Measurements from ENCODE around the gene COL16A1.
A peak's percentile ranks its signal among the peaks of the same experiment; 100 is the strongest.

The COL16A1 gene

DNA sequence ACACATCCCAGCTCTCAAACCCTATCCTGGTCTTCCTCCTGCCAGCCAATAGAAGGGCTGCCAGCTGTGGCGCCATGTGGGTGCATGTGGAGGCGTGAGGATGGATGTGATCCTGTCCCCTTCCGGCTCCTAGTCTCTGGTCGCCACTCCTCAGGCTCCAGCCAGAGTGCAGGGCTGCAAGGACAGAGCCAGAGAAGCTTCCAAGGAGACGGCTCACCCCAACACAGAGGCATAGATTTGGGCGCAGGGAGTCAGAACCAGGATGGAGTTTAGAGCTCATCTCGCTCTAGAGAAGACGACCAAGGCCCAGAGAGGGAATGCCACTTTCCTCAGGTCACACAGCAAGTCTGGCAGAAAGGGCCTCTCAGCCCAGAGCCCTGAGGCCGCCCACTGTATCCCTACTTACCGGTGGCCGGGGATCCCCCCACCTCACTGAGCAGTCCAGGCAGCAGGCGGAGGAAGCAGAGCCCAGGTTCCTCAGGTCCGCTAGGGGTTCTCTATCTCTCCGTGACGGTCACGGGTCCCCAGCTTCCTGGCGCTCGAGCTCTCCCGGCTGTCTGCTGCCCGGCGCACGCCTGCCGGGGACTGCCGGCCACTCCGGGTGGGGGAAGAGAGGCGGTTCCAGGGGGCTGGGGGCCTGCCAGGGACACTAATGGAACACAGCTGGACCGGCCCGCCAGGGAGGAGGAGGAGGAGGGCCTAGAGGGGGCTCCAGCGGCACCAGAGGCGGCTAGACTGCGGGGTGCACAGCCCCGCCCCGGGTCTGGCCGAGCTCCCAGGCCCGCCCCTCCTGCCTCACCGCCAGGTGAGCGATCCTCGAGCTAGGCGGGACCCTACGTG lies at the start of gene COL16A1:
COL16A1 (minus strand) TSS at position 587 of the 840 bp plus-strand sequence. CDS start 1,824 bp downstream, outside the sequence.
- no peak for DNase-seq

DNA sequence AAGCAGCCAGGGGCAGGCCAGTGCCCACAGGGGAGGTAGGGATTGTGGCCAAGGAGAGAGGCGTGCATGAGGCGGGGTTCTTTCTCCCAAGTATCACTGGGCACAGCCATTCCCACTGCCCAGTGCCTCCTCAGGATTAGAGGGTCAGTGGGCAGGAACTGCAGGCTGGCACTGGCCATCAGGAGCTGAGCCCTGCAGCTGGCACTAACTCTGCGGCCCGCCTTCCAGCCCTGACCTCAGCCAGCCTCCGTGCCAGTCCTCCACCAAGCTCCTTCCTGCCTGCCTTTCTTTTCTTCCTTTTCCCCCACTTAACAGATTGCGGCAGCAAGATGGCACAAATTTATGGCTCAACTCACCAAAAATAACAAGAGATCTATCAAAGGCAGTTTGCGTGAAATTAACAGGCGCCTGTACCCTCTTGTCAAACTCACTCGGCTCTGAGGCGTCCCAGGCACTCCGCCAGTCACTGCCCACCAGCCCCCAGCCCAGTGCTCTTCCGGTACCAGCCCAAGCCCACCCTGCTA lies 49.2 kb upstream of the COL16A1 start:
- DNase-seq, result no peak

DNA sequence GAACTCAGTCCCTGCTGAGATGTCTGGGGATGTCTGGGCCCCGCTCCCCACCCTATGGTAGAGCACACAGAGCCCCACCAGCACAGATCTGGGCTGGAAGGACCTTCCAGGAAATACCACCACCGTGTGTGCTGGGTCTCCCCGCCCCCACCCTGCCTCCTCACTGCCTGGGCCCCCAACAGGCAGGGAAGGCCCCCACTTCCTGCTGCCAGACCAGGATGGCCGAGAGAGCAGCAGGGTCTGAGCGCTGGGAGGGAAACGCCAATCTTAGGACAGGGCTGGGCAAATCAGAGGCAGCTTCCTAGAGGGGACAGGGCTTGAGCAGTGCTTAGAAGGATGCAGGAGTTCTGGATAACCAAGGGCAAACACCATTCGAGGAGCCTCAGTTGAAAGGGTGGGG lies 48.4 kb upstream of the COL16A1 start:
- DNase-seq, result no peak

DNA sequence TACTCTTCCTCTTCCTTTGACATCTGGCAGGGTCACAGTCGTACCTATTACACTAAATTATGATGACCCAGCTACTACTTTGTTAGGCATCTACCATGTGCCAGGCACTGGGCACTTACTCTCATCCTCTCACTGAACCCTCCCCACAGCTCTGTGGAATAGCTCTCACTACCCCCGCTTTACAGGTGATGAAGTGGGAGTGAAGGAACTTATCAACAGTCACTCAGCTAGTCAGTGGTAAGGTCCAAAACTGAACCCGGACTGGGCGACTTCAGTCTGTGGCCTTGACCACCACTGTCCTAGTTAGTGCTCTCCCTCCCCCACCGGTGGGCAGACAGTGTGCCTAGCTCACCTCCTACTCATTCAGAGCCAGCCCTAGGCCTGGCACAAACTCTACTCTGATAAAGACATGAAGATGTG lies 48.0 kb upstream of the COL16A1 start:
- DNase-seq, result no peak

DNA sequence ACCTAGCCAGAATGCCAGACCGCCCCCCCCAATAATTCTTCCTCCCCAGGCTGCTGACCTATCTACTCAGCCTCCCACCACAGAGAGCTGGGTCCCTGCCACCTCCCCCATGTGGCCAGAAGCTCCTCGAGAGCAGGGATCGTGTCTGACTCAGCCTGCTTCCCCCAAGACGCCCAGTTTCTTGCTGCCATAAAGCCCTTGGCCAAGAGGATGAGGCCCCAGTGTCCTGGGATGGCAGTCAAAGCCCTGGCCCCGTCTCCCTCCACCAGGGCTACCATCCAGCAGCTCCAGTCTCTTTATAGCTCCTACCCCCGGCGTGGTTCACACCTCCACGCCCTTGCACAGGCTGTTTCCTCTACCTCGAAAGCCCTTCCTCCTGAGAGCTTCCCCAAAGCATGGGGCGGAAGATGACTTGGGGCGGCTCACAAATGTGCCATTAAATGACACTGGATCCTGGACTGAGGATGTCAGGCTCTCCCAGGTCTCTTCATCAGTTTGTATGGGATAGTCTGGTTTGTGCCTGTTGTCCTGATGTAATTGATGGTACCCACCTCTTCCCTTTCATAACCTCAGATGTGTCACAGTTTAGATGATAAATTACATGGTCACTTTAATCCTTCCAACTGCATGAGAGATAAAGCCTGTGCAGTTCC lies 47.2 kb upstream of the COL16A1 start:
- DNase-seq, result no peak

DNA sequence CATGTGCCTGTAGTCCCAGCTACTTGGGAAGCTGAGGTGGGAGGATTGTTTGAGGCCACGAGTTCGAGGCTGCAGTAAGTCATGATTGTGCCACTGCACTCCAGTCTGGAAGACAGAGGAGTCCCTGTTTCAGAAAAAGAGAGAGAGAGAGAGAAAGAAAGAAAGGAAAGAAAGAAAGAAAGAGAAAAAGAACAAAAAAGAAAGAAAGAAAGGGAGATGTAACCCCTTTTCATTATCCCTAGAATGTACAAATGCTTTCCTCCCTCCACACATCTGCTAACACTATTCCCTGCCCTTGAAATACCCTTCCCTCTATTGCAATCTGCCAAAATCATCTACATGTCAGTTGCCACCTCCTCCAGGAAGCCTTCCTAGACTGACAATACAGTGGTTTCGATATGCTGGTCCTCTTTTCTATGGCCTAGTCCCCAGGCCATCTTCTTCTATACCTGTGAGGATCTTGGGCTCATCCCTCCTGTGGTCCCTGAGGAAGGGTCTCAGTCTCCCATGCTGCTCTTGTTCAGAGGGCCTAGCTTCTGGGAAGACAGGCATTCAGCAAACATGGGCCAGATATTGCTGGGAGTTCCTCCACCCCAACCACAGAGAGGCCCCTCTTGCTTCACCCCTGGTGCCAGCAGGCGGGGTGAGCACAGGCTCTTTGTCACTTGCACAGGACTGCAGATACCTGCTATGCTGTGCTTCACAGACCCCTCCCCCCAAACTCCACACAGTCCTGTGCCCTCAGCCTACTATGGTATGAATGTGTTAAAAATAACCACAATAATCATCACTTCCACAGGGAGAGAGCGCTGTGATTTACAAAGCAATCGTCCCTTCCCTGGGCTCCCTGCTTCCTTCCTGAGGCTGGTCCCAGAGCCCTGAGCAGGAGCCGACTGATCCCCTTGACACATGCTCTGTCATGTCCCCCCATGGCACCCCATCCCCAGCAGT lies 46.2 kb upstream of the COL16A1 start:
- DNase-seq, result no peak

DNA sequence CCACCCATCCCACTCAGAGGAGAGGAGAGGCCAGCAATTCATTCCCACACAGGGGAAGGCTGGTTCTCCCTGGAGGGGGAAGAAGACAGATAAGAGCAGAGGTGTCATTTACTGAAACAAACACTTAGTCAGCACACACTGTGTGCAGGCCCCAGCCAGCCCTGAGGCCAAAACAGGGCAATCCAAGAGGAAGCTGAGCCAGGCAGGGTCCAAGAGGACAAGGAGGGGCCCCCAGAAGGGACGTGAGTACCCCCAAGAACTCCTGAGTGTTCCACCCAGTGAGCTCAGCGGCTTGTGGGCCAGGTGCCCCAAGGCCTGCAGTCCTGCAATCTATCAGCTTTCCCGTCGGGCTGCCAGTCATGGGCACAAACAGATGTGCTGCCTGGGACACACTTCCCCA lies 44.5 kb upstream of the COL16A1 start:
- DNase-seq, result no peak

DNA sequence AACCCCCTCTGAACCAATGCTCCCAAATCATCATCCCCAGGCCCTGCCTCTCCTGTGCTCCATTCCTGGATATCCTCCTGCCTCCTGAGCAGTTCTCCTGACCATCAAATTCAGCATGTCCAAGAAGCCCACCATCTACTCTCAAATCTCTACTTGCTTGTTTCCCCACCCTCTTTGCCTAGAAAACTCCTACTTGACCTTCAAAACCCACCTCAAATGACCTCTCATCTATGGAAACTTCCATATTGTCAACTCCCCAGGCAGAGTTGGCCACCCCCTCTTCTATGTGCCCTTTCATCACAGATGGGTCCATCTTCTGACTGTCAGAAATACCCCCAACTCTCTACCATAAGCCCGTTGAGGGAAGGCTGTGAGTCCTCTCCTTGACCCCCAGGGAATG lies 43.5 kb upstream of the COL16A1 start:
- no peak for DNase-seq

DNA sequence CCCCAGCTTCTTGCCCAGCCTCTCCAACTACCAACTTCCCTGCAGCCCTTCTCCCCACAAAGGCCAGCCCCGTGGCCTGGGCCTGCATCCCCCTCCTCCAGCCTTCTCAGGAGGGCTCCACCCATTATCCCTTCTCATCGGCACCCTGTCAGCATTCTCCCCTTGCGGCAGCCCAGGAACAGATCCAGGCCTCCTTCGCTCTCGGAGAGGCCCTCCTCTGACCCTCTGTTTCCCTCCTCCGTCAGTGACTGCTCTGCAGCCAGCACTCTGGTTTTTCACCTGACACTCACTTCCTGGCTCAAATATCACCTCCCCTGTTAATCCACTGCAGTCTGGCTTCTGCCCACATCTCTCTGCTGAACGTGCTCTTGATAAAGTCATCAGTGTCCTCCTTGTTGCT lies 42.9 kb upstream of the COL16A1 start:
- no peak for DNase-seq

DNA sequence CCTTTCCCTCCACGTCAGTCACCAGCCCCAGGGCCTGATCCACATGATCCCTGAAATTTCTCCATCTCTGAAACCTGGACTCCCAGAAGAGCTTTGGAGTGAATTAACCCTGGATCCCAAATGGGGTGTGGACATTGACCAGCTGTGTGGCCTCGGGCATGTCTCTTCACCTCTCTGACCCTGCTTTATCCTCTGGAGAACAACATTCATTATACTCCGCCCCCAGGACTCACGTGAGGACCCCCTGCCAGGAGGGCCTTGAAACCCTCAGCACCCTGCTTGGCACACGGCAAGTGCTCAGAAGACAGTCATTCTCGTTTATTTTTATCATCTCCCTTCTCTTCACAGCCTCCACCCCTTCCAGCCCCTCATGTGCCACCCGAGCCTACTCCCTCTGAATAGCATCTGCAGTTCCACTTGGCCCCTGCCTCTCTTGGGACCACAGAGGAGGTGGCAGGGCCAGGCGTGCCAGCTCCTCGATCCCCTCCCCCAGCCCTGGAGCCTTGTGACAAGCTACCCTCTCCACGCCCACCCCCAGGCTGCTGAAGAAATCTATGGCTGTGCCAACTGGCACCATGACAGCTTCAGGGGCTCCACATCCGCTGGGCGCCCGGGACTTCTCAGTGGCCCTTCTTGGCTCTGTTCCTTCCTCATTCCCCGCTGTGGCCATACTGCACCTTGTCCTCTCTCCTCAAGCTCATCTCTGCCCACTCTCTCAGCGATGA lies 42.3 kb upstream of the COL16A1 start:
- DNase-seq, result no peak

DNA sequence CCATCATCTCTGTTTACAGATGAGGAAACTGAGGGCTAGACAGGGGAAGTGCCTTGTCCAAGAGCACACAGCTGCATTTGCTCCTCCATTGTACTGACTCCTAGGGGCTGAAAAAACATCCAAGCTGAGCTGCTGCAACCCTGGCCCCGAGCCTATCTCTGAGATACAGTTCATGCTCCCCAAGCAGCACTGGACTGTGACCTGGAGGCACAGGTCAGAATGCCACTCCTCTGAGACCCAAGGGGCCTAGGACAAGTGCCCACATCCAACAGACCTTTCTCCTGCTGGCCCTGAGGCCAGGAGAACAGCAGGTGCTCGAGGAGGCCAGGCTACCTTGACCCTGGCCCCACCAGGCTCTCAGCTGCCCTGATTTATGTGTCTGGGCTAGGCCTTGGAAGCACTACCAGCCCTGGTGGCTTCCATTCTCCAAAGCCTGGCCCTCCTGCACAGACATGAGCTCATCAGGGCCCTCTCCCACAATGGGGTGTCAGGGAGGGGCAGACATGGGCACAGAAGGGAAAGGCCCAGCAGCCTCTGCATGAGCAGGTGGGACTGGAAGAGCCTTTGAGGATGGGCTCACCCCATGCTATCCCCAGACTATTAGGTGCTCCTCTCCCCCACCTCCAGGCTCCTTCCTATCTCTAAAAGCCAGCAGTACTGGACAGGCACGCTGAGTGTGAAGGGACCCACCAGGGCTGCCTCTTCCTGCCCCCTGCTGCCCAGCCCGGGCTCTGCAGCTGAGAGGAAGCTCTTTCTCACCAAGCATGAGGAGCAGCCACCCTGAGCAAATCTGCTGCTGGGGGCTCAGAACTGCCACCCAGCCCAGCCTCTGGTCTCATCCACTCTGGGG lies 41.5 kb upstream of the COL16A1 start:
- peak in 1 of 2 experiments; percentile 43 for DNase-seq

DNA sequence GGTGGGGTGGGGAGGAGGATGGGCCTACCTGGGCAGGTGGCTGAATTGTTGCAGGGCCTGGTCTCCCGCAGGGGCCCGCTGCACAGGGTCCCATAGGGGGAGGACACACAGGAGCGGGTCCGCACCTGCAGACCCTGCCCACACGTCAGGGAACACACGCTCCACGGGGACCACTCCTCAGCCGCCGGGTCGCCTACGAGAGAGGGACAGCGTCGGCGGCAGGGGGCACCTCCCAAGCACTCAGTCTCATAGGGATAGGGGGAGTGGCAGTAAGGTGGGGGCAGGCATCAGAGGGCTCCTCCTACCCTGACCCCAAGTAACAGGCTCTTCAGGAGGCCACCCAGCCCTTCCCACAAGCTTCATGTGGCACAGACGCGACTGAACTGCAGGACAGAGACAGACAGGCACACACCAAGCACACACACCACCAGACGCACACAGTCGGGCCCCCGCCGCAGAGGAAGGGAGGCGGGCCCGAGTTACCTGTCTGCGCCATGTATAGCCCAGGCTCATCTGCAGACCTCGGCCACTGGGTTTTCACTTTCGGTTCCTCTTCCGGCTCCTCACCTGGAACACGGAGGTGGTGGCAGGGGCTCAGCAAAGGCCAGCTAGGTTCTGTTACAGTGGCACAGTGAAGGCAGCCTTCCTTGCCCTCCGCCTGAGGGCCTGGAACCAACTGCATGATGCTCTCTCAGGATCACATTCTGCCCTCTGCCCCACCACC lies 40.5 kb upstream of the COL16A1 start:
- no peak for DNase-seq

DNA sequence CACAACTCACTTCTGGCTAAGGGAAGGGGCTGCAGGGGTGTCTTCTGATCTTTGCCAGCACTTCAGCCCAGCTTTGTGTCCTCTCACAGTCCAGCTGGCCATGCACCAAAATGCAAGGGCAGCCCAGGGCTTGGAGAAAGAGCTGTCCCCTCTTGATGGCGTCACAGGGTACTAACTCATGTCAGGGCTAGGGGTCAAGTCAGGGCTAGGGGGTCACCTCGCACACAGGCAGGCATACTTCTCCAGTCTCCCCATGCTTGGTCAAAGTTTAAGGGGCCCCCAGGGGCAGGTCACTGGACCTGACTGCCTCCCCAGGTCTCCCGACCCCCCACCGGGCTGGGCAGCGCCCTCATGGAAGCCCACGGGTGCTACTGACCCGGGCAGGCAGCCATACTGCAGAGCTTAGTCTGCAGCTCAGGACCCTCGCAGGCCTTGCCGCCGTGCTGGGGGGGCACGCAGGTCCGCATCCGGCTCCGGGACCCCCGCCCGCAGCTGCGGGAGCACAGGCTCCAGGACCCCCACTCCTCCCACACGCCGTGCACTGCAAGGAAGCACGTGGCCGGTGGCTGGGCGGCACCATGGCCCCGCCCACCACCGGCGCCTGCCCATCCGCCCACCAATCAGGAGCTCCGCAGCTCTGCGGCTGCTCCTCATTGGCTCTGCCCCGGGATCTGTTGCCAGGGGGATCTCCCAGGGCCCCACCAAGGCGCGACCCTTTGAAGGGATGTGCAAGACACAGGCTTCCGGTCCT lies 38.8 kb upstream of the COL16A1 start:
- DNase-seq, result no peak

DNA sequence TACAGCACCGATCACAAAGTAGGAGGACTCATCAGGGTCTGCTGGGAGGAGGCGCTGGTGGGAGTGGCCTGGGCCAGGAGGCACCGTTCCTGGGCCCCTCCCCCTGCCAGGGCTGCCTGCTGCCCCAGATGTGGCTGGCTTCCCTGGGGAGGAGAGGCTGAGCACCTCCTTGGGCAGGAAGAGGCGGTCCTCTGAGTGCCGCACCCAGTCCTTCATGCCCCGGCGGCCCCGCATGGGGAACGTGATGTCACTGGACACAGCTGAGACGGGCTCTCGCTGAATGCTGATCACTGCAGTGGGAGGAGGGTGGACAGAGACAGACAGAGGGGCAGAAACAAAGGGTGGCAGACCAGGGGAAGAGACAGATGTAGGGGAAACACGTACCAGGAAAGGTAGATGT lies 35.5 kb upstream of the COL16A1 start:
- DNase-seq, result no peak

DNA sequence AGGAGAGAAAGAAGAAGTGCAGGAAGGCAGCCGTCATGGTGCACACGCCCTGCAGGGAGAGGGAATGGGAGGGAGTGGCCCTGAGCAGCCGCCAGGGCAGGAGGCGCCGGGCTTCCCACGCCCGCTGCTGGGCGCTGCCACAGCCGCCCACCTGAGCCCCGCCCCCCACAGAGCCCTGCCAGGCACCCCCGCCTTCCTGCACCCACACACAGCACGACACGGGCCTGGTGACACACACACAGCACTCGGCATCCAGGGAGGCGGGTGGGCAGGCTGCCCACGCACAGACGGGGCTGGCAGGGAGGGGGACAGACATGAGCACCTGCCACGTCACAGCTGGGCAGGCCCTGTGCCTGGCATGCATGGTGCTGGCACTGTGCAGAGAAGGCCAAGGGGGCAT lies 32.9 kb upstream of the COL16A1 start:
- DNase-seq, result no peak

DNA sequence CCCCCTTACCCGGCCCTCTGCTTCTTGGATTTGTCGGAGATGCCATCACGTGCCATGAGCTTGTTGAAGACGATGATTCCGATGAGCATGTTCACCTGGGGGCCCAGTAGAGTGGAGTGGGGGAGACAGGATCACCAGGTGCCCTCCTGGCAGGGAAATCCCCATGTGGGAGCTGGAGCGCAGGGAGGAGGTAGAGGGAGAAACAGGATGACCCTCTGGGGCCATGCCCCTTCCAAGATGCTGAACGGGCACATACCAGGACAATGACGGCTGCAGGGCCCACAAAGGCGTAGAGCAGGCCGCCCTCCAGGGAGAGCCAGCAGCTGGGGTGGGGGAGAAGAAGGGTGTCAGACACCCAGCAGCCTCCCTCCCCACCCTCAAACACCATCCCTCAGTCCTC lies 31.8 kb upstream of the COL16A1 start:
- DNase-seq, result no peak

DNA sequence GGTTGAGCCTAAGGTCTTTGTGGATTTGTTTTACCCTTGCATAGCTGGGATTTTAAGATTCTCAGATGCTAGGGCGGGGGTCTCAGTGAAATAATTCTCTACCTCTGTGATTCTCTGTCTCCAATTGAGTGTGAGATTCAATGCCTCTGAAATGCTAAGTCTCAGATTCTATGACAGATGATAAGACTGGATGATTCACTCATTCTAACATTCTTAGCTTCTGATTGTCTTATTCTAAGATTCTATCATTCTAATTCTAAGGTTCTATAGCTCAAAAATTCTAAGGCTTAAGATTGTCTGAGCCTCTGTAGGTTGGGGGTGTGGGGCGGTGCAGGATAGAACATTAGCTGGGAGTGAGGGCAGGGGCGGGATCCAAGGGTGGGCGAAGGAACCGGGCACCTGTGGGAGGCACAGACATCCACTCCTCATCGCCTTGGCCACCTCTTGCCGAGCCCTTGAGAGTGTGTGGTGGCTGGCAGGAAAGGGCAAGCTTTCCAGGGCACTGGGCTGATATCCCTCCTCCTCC lies 30.8 kb upstream of the COL16A1 start:
- DNase-seq, result no peak

DNA sequence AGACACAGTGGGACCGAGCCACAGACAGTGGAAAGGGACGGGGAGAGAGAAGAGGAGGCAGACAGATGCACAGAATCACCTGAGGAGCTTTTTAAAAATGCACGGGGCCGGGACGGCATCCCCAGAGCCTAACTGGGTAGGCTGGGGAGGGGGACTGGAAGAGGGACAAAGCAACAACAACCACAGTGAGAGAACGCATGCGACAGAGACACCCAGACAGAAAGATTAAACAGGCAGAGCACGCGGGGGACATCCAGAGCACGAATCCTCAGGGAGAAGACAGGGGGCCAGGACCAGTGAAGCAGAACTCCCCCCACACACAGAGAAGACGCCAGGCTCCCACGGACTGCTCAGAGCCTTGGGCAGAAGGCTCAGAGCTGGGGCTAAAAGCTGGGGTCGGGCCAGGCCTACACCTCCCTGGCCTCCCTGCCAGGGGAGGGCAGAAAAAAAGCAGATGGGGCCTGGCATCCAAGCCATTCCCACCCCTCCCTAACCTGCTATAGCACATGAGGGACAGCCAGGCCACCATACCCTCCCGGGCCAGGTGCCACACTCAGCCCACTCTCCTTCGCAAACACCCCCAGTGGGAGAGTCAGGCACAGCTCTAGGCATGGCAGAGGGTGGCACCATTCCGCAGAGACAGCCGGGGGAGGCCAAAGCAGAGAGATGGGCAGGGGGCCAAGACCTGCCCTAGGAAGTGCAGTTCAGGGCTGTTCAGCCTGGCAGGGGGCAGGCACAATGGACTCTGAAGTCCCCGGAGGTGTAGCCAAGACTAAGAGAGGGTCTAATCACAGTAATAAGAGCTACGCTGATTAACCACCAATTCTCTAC lies 29.8 kb upstream of the COL16A1 start:
- no peak for DNase-seq
